NCI-H1048 (cell line): ENCODE data around the gene MRPL11.
A peak's percentile ranks its signal among the peaks of the same experiment; 100 is the strongest.

ENCODE experiments used
- DNase-seq: peaks from one replicate; lab custom pipeline; 2025; lab: John Stamatoyannopoulos, UW

The MRPL11 gene

DNA sequence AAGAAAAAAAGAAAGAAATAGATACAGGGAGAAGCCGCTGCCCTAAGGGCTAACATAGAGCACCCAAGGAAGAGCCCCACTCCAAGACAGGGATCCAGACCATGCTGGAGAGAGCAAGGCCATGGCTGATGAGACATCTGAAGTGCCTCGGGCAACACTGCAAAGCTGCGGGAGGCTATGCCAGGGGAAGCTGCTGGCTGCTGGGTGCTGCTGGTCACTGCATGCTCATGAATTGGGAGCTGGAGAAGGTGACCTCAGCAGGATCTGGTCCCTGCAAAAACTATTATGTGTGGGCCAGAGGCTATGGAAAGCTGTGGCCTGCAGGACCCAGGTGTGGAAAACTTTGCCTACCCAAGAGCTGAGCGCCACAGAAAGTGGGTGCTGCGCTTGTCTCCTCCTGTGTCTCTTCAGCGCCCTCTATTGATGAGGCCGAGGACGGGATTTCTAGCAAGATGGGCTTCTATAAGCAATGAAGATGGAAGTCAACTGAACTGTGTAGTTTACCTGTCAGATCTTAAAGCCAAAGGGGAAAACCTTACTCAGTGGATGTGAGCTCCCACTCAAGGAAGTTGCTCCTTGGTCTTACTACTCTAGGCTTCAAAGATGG, 49.8 kb downstream of the MRPL11 start:
- peak; percentile 50 for DNase-seq

DNA sequence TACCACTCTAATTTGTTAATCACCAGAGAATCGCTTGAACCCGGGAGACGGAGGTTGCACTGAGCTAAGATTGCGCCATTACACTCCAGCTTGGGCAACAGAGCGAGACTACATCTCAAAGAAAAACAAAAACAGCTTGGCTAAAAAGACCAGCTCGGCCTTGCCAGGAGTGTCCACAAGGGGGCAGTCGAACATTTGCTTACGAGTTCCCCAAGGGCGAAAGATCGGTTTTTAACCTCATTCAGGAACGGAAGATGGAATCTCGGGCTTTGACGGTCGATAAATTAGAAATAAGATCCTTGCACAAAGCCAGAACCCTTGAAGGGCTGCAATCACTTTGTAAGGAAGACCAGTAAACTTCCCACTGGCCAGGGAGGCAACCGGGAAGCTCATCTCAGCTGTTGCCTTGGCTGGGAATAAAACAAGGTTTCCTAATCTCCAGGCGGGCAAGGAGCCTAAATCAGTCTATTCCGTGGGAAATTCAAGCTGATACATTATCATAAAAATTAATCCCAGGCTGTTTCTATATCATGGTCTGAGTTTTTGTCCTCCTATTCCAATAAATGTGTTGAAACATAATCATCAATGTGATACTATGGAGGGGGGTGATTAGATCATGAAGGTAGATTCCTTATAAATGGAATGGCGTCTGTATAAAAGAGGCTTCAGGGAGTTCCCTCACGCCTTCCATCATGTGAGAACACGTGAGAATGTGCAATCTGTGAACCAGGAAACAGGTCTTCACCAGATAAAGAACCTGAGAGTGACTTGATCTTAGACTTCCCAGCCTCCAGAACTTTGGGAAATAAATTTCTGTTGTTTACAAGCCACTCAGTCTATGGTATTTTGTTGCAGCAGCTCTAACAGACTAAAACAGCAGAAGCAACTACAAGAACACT, 52.2 kb downstream of the MRPL11 start:
- peak; percentile 64 for DNase-seq
